Esophagus squamous epithelium (tissue), 5 donors: ENCODE measurements around the gene PIAS2. TPM values are rescaled to one million over a fixed set of nuclear protein-coding genes. Genes with fewer than 3 reads are reported as not detected.

Source experiments
- DNase-seq: peaks from one replicate; lab custom pipeline; 2025; lab: John Stamatoyannopoulos, UW
- H3K27ac ChIP-seq, 4 donors: fragments of 200-600 bp; sonication (generic); one replicate each; pipeline ENCODE4 v1.5.1; 2016 to 2019; ENCODE audit warnings: mild to moderate bottlenecking in 1 of 4
- H3K27me3 ChIP-seq, 4 donors: fragments of 200-600 bp; sonication (generic); 1 replicate in 3 of 4; 2 replicates in 1 of 4; pipeline versions ENCODE4 v1.5.1 to v1.6.0; 2017 to 2021; ENCODE audit warnings: antibody characterized with exemption in 1 of 4
- H3K36me3 ChIP-seq, 3 donors: fragments of 200-600 bp; sonication (generic); one replicate each; pipeline ENCODE4 v1.5.1; 2016 to 2019
- H3K4me1 ChIP-seq, 3 donors: fragments of 200-600 bp; sonication (generic); one replicate each; pipeline ENCODE4 v1.5.1; 2017 to 2019
- H3K4me3 ChIP-seq, 4 donors: fragments of 200-600 bp; sonication (generic); 1 replicate in 3 of 4; 2 replicates in 1 of 4; pipeline ENCODE4 v1.5.1; 2016 to 2019; ENCODE audit warnings: mild to moderate bottlenecking in 2 of 4, moderate library complexity in 1 of 4
- H3K9me3 ChIP-seq, 3 donors: fragments of 200-600 bp; sonication (generic); one replicate each; pipeline ENCODE4 v1.5.1; 2016 to 2019
- CTCF ChIP-seq, 6 experiments: fragments of 450-650 bp in 4 of 6; fragments of 200-600 bp in 2 of 6; sonication (generic) in 2 of 6; IDR thresholded peaks; one replicate each; pipeline ENCODE4 v1.5.1; 2016 to 2019; ENCODE audit warnings: antibody characterized with exemption in 6 of 6, mild to moderate bottlenecking in 4 of 6, moderate library complexity in 4 of 6
- POLR2A ChIP-seq, 4 donors: fragments of 450-650 bp; IDR thresholded peaks; one replicate each; pipeline ENCODE4 v1.6.1; 2017; ENCODE audit warnings: antibody characterized with exemption in 4 of 4, mild to moderate bottlenecking in 4 of 4, moderate library complexity in 3 of 4
- WGBS, 2 donors: methylation state at CpG; one replicate each; pipeline ENCODE4 v1.1.5; 2018; 5-methylcytosine and 5-hydroxymethylcytosine counted together
- intact Hi-C: fragments of 100-400 bp; cut with DNase I; formaldehyde crosslinking; loops from one replicate; pipeline ENCODE4 v1.15.0; 2022
- total RNA-seq, 4 donors: library from RNA; depleted of rRNA; stranded (reverse); fragments of >200 nt; gene quantifications; one replicate each; pipeline ENCODE4 v1.1.0, GENCODE V29; 2016
- donor health status: DM: yes; HTN: yes; CAD: no.

PIAS2 gene
- total RNA-seq, 4 donors from 2014 or later: 6.0 to 24.0 (median 12.0) TPM

GRCh38 chr18:46821856-46822711, 95.2 kb downstream of the PIAS2 start:
- no peak for DNase-seq
- 59 to 71% methylated on average over 3 of the region's 3 CpGs for WGBS, 2 donors
- Histone ChIP-seq H3K27me3 (no peaks in the 10 kb centered on the region), H3K9me3 (no peaks in the 10 kb centered on the region), H3K4me3 (no peak overlapping the region), H3K36me3 (peaks cover 0 to 38% (median 0%) of the 10 kb centered on the region in 3 donors), H3K27ac (no peak overlapping the region), H3K4me1 (no peaks in the 10 kb centered on the region)
- intact Hi-C loops: no loop called here
- TF ChIP-seq CTCF (IDR thresholded peaks at IDR 0.05) (no peak), POLR2A (IDR thresholded peaks at IDR 0.05) (no peak)

GRCh38 chr18:46820863-46821262, 96.4 kb downstream of the PIAS2 start:
- Histone ChIP-seq H3K36me3 (peaks cover 0 to 26% (median 0%) of the 10 kb centered on the region in 3 donors), H3K4me3 (no peak overlapping the region), H3K27ac (no peak overlapping the region), H3K4me1 (no peaks in the 10 kb centered on the region), H3K9me3 (no peaks in the 10 kb centered on the region), H3K27me3 (no peaks in the 10 kb centered on the region)
- intact Hi-C loops: no loop called here
- 89 to 94% methylated on average over 6 of the region's 6 CpGs for WGBS, 2 donors
- DNase-seq: no peak
- TF ChIP-seq POLR2A (IDR thresholded peaks at IDR 0.05): no peak
- TF ChIP-seq CTCF (IDR thresholded peaks at IDR 0.05): no peak

- 93 to 96% methylated on average over 6 of the region's 6 CpGs for WGBS, 2 donors
- intact Hi-C loops: no loop called here
- DNase-seq: no peak
Observed at GRCh38 chr18:46815661-46816060, 101.6 kb downstream of the PIAS2 start.

GRCh38 chr18:46814399-46814798, 102.9 kb downstream of the PIAS2 start:
- DNase-seq: no peak
- Histone ChIP-seq H3K27ac (no peak overlapping the region), H3K9me3 (no peaks in the 10 kb centered on the region), H3K4me3 (no peak overlapping the region), H3K27me3 (no peaks in the 10 kb centered on the region), H3K36me3 (no peaks in the 10 kb centered on the region), H3K4me1 (no peaks in the 10 kb centered on the region)
- intact Hi-C loops: no loop called here
- TF ChIP-seq POLR2A (IDR thresholded peaks at IDR 0.05) (no peak), CTCF (IDR thresholded peaks at IDR 0.05) (no peak)
- 87 to 93% methylated on average over 4 of the region's 4 CpGs for WGBS, 2 donors

More at GRCh38 chr18:46815661-46816060, 101.6 kb downstream of the PIAS2 start:
- TF ChIP-seq CTCF (IDR thresholded peaks at IDR 0.05) (no peak), POLR2A (IDR thresholded peaks at IDR 0.05) (no peak)
- Histone ChIP-seq H3K27ac (no peak overlapping the region), H3K36me3 (peaks cover 0 to 2% (median 0%) of the 10 kb centered on the region in 3 donors), H3K27me3 (no peaks in the 10 kb centered on the region), H3K4me1 (no peaks in the 10 kb centered on the region), H3K9me3 (no peaks in the 10 kb centered on the region), H3K4me3 (no peak overlapping the region)

- H3K4me3 ChIP-seq: no peak overlapping the region
- no peaks in the 10 kb centered on the region for H3K4me1 ChIP-seq
- no peak for DNase-seq
- no peaks in the 10 kb centered on the region for H3K9me3 ChIP-seq
- TF ChIP-seq CTCF (IDR thresholded peaks at IDR 0.05) (no peak), POLR2A (IDR thresholded peaks at IDR 0.05) (no peak)
- H3K27ac ChIP-seq: no peak overlapping the region
- no peaks in the 10 kb centered on the region for H3K27me3 ChIP-seq
- H3K36me3 ChIP-seq: no peaks in the 10 kb centered on the region
- intact Hi-C loops: no loop called here
- 81 to 88% methylated on average over 2 of the region's 2 CpGs for WGBS, 2 donors
Observed at GRCh38 chr18:46812311-46812710, 105.0 kb downstream of the PIAS2 start.
